HepG2 (cell line): Measurements from ENCODE around the gene NARF. TPM values are rescaled to one million over a fixed set of nuclear protein-coding genes. Genes with fewer than 3 reads are reported as not detected.

ENCODE experiments used
- CREB1 ChIP-seq, 2 experiments: fragments of 450-650 bp in 1 of 2; IDR thresholded peaks; 2 replicates each; pipeline ENCODE4 v1.6.1; 2016 to 2017; ENCODE audit warnings: control low read depth in 1 of 2, mild to moderate bottlenecking in 1 of 2, missing compliant biosample characterization in 1 of 2, missing genetic modification characterization in 1 of 2
- FOXP1 ChIP-seq, 2 experiments: fragments of 450-650 bp in 1 of 2; IDR thresholded peaks; 2 replicates each; pipeline ENCODE4 v1.6.1; 2017 to 2018; ENCODE audit warnings: antibody characterized with exemption in 1 of 2
- GTF3A ChIP-seq: sonication (generic); formaldehyde crosslinking; conservative IDR thresholded peaks from 2 replicates; pipeline ENCODE4 v1.4.0; 2020; ENCODE audit warnings: mild to moderate bottlenecking, missing genetic modification reagents
- HDAC1 ChIP-seq: sonication (generic); formaldehyde crosslinking; IDR thresholded peaks from 2 replicates; pipeline ENCODE4 v1.5.1; 2020; ENCODE audit warnings: mild to moderate bottlenecking, missing genetic modification reagents
- HNRNPL ChIP-seq: fragments of 200-400 bp; formaldehyde crosslinking; IDR thresholded peaks from 2 replicates; pipeline ENCODE4 v1.6.1; 2017; ENCODE audit warnings: mild to moderate bottlenecking, low read depth, low read length
- JUN ChIP-seq: sonication (generic); formaldehyde crosslinking; IDR thresholded peaks from 2 replicates; pipeline ENCODE4 v1.4.0; 2020; ENCODE audit warnings: mild to moderate bottlenecking, missing genetic modification reagents
- NR2F6 ChIP-seq, 2 experiments: IDR thresholded peaks; 2 replicates each; pipeline ENCODE4 v1.6.1; 2016; ENCODE audit warnings: antibody characterized with exemption in 1 of 2, mild to moderate bottlenecking in 1 of 2
- XRCC5 ChIP-seq: fragments of 200-400 bp; formaldehyde crosslinking; optimal IDR thresholded peaks from 2 replicates; pipeline ENCODE3; 2017; ENCODE audit warnings: mild to moderate bottlenecking, low read length
- ZNF430 ChIP-seq: sonication (generic); formaldehyde crosslinking; IDR thresholded peaks from 2 replicates; pipeline ENCODE4 v1.9.0; 2021; ENCODE audit warnings: mild to moderate bottlenecking, missing genetic modification reagents
- ZNF549 ChIP-seq: sonication (generic); formaldehyde crosslinking; IDR thresholded peaks from 2 replicates; pipeline ENCODE4 v1.5.0; 2020; ENCODE audit warnings: missing genetic modification reagents
- ZNF550 ChIP-seq: sonication (generic); formaldehyde crosslinking; IDR thresholded peaks from 2 replicates; pipeline ENCODE4 v1.4.0; 2020; ENCODE audit warnings: mild to moderate bottlenecking, missing genetic modification reagents, borderline replicate concordance
- ZNF737 ChIP-seq: sonication (generic); formaldehyde crosslinking; IDR thresholded peaks from 2 replicates; pipeline ENCODE4 v1.5.0; 2020; ENCODE audit warnings: missing genetic modification reagents, mild to moderate bottlenecking, borderline replicate concordance
- ZNF776 ChIP-seq: sonication (generic); formaldehyde crosslinking; IDR thresholded peaks from 2 replicates; pipeline ENCODE4 v1.4.0; 2020; ENCODE audit warnings: mild to moderate bottlenecking, missing genetic modification reagents
- polyA plus RNA-seq, 8 experiments: library from polyadenylated mRNA; depleted of rRNA in 3 of 8; stranded (reverse) in 7 of 8; unstranded in 1 of 8; fragments of >200 nt; fragmentation: Illumina TruSeq in 4 of 8; extraction: Trizol in 4 of 8; gene quantifications; 2 replicates each; pipeline versions ENCODE4 v1.2.1 to v1.2.3, GENCODE V29; 2011 to 2016; ENCODE audit warnings: low read depth in 4 of 8, missing spikeins in 1 of 8, mixed read lengths in 1 of 8; ENCODE audit not compliant: insufficient read depth in 1 of 8
- total RNA-seq, 5 experiments: library from RNA; depleted of rRNA; stranded (reverse); fragments of >200 nt; fragmentation: Illumina TruSeq; extraction: Trizol; gene quantifications; 2 replicates each; pipeline ENCODE4 v1.2.3, GENCODE V29; 2016; ENCODE audit warnings: low read depth in 1 of 5
- TF ChIP-seq, protein P1 (sequence below): sonication (generic); formaldehyde crosslinking; IDR thresholded peaks from 2 replicates; pipeline ENCODE4 v1.5.0; 2020; ENCODE audit warnings: mild to moderate bottlenecking, missing genetic modification reagents, borderline replicate concordance
- TF ChIP-seq, protein P2 (sequence below): sonication (generic); formaldehyde crosslinking; IDR thresholded peaks from 2 replicates; pipeline ENCODE4 v1.5.0; 2020; ENCODE audit warnings: mild to moderate bottlenecking, missing genetic modification reagents

NARF gene
- total and polyA plus RNA-seq, 2 of the 13 experiments (the other 11 are each of a cell fraction or from before 2014, with no cell fraction given): 61.1 to 144 TPM

DNA sequence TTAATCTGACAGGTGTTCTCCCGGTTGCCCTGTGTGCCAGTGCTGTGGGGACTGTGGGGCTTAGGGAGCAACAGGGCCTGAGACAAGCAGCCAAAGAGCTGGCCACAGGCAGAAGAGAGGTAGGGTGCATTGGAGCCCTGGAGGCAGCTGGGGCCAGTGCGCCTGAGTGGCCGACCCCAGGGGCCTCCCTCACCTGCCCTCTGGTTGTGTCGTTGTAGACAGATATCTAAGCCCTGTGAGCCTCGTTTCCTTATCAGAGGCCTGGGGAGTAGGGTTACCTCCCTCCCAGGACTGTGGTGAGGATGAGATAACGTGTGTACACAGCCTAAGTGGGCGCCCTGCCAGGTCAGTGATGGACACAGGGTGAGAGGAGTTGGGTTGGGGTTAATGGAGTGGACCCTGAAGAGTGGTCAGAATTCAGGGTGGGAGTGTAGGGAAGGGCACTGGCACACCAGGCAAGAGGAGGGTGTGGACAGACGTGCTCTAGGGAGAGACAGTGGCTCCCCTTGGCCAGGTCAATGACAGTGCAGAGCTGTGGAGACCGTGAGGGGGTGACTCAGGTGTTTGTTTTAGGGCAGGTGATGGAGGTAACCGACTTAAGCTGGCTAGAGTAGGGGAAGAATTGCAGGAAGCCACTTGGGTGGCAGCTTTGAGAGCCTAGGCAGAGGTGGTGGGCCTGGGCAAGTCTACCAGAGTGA, 3.4 kb downstream of the NARF start (continued):
- TF ChIP-seq, protein P1, sequence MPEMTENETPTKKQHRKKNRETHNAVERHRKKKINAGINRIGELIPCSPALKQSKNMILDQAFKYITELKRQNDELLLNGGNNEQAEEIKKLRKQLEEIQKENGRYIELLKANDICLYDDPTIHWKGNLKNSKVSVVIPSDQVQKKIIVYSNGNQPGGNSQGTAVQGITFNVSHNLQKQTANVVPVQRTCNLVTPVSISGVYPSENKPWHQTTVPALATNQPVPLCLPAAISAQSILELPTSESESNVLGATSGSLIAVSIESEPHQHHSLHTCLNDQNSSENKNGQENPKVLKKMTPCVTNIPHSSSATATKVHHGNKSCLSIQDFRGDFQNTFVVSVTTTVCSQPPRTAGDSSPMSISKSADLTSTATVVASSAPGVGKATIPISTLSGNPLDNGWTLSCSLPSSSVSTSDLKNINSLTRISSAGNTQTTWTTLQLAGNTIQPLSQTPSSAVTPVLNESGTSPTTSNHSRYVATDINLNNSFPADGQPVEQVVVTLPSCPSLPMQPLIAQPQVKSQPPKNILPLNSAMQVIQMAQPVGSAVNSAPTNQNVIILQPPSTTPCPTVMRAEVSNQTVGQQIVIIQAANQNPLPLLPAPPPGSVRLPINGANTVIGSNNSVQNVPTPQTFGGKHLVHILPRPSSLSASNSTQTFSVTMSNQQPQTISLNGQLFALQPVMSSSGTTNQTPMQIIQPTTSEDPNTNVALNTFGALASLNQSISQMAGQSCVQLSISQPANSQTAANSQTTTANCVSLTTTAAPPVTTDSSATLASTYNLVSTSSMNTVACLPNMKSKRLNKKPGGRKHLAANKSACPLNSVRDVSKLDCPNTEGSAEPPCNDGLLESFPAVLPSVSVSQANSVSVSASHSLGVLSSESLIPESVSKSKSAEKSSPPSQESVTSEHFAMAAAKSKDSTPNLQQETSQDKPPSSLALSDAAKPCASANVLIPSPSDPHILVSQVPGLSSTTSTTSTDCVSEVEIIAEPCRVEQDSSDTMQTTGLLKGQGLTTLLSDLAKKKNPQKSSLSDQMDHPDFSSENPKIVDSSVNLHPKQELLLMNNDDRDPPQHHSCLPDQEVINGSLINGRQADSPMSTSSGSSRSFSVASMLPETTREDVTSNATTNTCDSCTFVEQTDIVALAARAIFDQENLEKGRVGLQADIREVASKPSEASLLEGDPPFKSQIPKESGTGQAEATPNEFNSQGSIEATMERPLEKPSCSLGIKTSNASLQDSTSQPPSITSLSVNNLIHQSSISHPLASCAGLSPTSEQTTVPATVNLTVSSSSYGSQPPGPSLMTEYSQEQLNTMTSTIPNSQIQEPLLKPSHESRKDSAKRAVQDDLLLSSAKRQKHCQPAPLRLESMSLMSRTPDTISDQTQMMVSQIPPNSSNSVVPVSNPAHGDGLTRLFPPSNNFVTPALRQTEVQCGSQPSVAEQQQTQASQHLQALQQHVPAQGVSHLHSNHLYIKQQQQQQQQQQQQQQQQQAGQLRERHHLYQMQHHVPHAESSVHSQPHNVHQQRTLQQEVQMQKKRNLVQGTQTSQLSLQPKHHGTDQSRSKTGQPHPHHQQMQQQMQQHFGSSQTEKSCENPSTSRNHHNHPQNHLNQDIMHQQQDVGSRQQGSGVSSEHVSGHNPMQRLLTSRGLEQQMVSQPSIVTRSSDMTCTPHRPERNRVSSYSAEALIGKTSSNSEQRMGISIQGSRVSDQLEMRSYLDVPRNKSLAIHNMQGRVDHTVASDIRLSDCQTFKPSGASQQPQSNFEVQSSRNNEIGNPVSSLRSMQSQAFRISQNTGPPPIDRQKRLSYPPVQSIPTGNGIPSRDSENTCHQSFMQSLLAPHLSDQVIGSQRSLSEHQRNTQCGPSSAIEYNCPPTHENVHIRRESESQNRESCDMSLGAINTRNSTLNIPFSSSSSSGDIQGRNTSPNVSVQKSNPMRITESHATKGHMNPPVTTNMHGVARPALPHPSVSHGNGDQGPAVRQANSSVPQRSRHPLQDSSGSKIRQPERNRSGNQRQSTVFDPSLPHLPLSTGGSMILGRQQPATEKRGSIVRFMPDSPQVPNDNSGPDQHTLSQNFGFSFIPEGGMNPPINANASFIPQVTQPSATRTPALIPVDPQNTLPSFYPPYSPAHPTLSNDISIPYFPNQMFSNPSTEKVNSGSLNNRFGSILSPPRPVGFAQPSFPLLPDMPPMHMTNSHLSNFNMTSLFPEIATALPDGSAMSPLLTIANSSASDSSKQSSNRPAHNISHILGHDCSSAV (CRISPR knock-in tag): no peak
- TF ChIP-seq, protein P2, sequence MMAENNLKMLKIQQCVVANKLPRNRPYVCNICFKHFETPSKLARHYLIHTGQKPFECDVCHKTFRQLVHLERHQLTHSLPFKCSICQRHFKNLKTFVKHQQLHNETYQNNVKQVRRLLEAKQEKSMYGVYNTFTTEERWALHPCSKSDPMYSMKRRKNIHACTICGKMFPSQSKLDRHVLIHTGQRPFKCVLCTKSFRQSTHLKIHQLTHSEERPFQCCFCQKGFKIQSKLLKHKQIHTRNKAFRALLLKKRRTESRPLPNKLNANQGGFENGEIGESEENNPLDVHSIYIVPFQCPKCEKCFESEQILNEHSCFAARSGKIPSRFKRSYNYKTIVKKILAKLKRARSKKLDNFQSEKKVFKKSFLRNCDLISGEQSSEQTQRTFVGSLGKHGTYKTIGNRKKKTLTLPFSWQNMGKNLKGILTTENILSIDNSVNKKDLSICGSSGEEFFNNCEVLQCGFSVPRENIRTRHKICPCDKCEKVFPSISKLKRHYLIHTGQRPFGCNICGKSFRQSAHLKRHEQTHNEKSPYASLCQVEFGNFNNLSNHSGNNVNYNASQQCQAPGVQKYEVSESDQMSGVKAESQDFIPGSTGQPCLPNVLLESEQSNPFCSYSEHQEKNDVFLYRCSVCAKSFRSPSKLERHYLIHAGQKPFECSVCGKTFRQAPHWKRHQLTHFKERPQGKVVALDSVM (CRISPR knock-in tag): peak; percentile 66; the same call in 1 of the 2 replicates
- TF ChIP-seq HNRNPL (0 out of 2 replicates have a peak, but pooled peaks have one; percentile 36), ZNF550 (CRISPR knock-in tag) (no peak), GTF3A (CRISPR knock-in tag) (no peak), NR2F6 (IDR thresholded peaks at IDR 0.05) (peak; percentile 57), NR2F6 (CRISPR knock-in tag; IDR thresholded peaks at IDR 0.05) (peak; percentile 46; the same call in 1 of the 2 replicates), ZNF549 (CRISPR knock-in tag) (no peak), HDAC1 (CRISPR knock-in tag) (0 out of 2 replicates have a peak, but pooled peaks have one; percentile 75), ZNF737 (CRISPR knock-in tag) (no peak), XRCC5 (peak; percentile 65), CREB1 (IDR thresholded peaks at IDR 0.05) (no peak), CREB1 (CRISPR knock-in tag; IDR thresholded peaks at IDR 0.05) (peak; percentile 43; the same call in 1 of the 2 replicates), FOXP1 (IDR thresholded peaks at IDR 0.05) (no peak), FOXP1 (CRISPR knock-in tag; IDR thresholded peaks at IDR 0.05) (0 out of 2 replicates have a peak, but pooled peaks have one; percentile 39), ZNF430 (CRISPR knock-in tag) (0 out of 2 replicates have a peak, but pooled peaks have one; percentile 51), ZNF776 (CRISPR knock-in tag) (peak; percentile 70; the same call in 1 of the 2 replicates), JUN (CRISPR knock-in tag) (peak; percentile 17; the same call in 1 of the 2 replicates)
